Heart right ventricle (tissue), 16 donors: ENCODE data around the gene DCBLD2. TPM values are rescaled to one million over a fixed set of nuclear protein-coding genes. Genes with fewer than 3 reads are reported as not detected.

Experiments used
- ATAC-seq, 8 donors: fragments of 200-7000 bp; cut with Tn5 transposase; one replicate each; pipeline ENCODE4 v1.9.1; 2020; ENCODE audit warnings: mild to moderate bottlenecking in 8 of 8, moderate library complexity in 8 of 8, moderate number of reproducible peaks in 1 of 8
- DNase-seq, 2 donors: peaks; one replicate each; pipeline ENCODE4 v3.0.0-alpha.2; 2020
- H3K27ac ChIP-seq, 10 donors: fragments of 200-600 bp; sonication (generic) in 2 of 10; one replicate each; pipeline versions ENCODE4 v1.5.0 to v1.8.0; 2020 to 2022; ENCODE audit warnings: mild to moderate bottlenecking in 3 of 10
- H3K27me3 ChIP-seq, 7 donors: fragments of 200-600 bp; one replicate each; pipeline ENCODE4 v1.8.0; 2021 to 2022; ENCODE audit warnings: mild to moderate bottlenecking in 2 of 7
- H3K36me3 ChIP-seq, 9 donors: fragments of 200-600 bp; sonication (generic) in 1 of 9; one replicate each; pipeline versions ENCODE4 v1.5.0 to v1.8.0; 2020 to 2022; ENCODE audit warnings: mild to moderate bottlenecking in 2 of 9
- H3K4me1 ChIP-seq, 9 donors: fragments of 200-600 bp; sonication (generic) in 1 of 9; one replicate each; pipeline versions ENCODE4 v1.5.0 to v1.8.0; 2020 to 2022; ENCODE audit warnings: mild to moderate bottlenecking in 4 of 9
- H3K4me3 ChIP-seq, 10 donors: fragments of 200-600 bp; sonication (generic) in 2 of 10; one replicate each; pipeline versions ENCODE4 v1.5.0 to v1.8.0; 2020 to 2022; ENCODE audit warnings: mild to moderate bottlenecking in 7 of 10, moderate library complexity in 2 of 10
- H3K9me3 ChIP-seq, 11 donors: fragments of 200-600 bp in 10 of 11; sonication (generic) in 2 of 11; one replicate each; pipeline versions ENCODE4 v1.5.0 to v1.8.0; 2013 to 2022; ENCODE audit warnings: mild to moderate bottlenecking in 2 of 11, control low read depth in 1 of 11, moderate library complexity in 1 of 11
- WGBS, 2 donors: extraction: QIAGEN DNeasy Blood & Tissue Kit; methylation state at CpG; one replicate each; pipeline ENCODE4 v1.1.7; 2013; ENCODE audit warnings: inconsistent platforms in 1 of 2; 5-methylcytosine and 5-hydroxymethylcytosine counted together
- intact Hi-C, 10 donors: fragments of 100-400 bp; cut with DNase I; formaldehyde crosslinking; loops; one replicate each; pipeline versions ENCODE4 v1.11.1 to v1.14.2; 2022
- polyA plus RNA-seq, 2 donors: library from polyadenylated mRNA; stranded (reverse); fragments of 200-250 nt; gene quantifications; one replicate each; pipeline ENCODE4 v1.2.3, GENCODE V29; 2013
- total RNA-seq, 10 donors: library from RNA; stranded (reverse); fragmentation: NEBNext Ultra II Directional in 3 of 10; extraction: Animal tissue kit (Norgen Biotek cat#: 25700) in 3 of 10; gene quantifications; one replicate each; pipeline versions ENCODE4 v1.2.1 to v1.2.4, GENCODE V29; 2021 to 2023
- TF ChIP-seq, protein P1 (sequence below), 9 donors: fragments of 200-600 bp; sonication (generic) in 2 of 9; IDR thresholded peaks; one replicate each; pipeline versions ENCODE4 v1.5.0 to v1.8.0; 2021 to 2022; ENCODE audit warnings: antibody characterized with exemption in 9 of 9, mild to moderate bottlenecking in 5 of 9, moderate library complexity in 1 of 9
- donor health status: Arrhythmogenic right ventricular cardiomyopathy.
- donor health status: ischemic (EF 13 %, LVEDD 7.1; RV severe dilation, severe dysfunction).
- donor health status: healthy with polysubstance abuse.
- donor health status: DM: no; HTN: yes; CAD: no.
- donor health status: DM: no; HTN: no; CAD: no.
- donor health status: ischemic (EF 25% LVEDD 6.9; RV normal size, moderate dysfunction).
- donor health status: ischemic (EF 25% LVEDD 5.7; RV mildly dilated, moderate dysfunction).
- donor health status: healthy.
- donor health status: DM: yes; HTN: yes; CAD: no.
- donor health status: Ischemic cardiomyopathy.
- donor health status: ischemic (EF 35%, LVEDD 5.7; RV mildly dilated, moderate dysfunction).
- donor health status: nonischemic (EF 11% LVEDD 7.7; RV severe dilation, severe dysfunction).
- donor health status: DM: yes; HTN: yes; CAD: no.
- donor health status: PGD.
- donor health status: ischemic (EF 29% LVEDD 5.4; RV normal size, mild dysfunction).
- donor health status: nonischemic (EF 23%, LVEDD 6.1; RV moderate dilation, normal function).

The DCBLD2 gene
- total and polyA plus RNA-seq, 12 donors: 11.9 to 97.4 (median 40.5) TPM

GRCh38 chr3:98778383-98778782, 123.1 kb downstream of the DCBLD2 start:
- TF ChIP-seq, protein P1, sequence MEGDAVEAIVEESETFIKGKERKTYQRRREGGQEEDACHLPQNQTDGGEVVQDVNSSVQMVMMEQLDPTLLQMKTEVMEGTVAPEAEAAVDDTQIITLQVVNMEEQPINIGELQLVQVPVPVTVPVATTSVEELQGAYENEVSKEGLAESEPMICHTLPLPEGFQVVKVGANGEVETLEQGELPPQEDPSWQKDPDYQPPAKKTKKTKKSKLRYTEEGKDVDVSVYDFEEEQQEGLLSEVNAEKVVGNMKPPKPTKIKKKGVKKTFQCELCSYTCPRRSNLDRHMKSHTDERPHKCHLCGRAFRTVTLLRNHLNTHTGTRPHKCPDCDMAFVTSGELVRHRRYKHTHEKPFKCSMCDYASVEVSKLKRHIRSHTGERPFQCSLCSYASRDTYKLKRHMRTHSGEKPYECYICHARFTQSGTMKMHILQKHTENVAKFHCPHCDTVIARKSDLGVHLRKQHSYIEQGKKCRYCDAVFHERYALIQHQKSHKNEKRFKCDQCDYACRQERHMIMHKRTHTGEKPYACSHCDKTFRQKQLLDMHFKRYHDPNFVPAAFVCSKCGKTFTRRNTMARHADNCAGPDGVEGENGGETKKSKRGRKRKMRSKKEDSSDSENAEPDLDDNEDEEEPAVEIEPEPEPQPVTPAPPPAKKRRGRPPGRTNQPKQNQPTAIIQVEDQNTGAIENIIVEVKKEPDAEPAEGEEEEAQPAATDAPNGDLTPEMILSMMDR (IDR thresholded peaks at IDR 0.05): no peak
- intact Hi-C loops: loop anchor here in 2 of 10 donors (5.0 kb wide), 1 partner anchor 41 kb away; no protein-coding TSS in a partner anchor
- Histone ChIP-seq H3K4me1 (peaks cover 19 to 60% (median 44%) of the 10 kb centered on the region in 9 donors), H3K27me3 (no peaks in the 10 kb centered on the region), H3K27ac (peak overlapping the region in 8 of 10 donors; percentile 7 to 73 (median 48)), H3K9me3 (no peaks in the 10 kb centered on the region), H3K4me3 (no peak overlapping the region), H3K36me3 (peaks cover 0 to 65% (median 4%) of the 10 kb centered on the region in 9 donors)
- peak in 3 of 8 donors; percentile 4 to 8 (median 6) for ATAC-seq
- 84 to 87% methylated on average over 5 of the region's 5 CpGs for WGBS, 2 donors
- DNase-seq: no peak

DNA sequence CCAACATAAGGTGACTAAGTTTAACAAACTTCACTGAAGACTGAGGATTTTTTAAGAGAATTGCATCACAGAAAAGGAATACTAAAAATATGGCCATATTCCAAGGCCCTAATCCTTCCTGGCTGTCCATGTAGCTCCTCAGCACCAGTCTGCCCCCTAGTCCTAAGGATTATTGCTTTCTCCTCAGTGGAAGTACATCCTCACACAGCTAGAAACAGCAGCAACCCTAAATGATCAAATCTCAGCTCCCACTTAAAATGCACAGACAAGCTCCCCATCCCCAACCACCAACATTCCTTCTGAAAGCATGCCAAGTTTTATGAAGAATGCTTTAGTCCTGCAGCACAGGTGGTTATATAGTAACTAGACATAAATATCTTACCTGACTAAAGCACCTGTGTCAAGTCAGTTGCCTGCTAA, 123.7 kb downstream of the DCBLD2 start:
- H3K4me1 ChIP-seq: peaks cover 19 to 61% (median 43%) of the 10 kb centered on the region in 9 donors
- TF ChIP-seq, protein P1 (IDR thresholded peaks at IDR 0.05): peak in 2 of 9 donors; percentile 12 to 15

GRCh38 chr3:98777286-98777685, 124.2 kb downstream of the DCBLD2 start:
- TF ChIP-seq, protein P1 (IDR thresholded peaks at IDR 0.05): no peak
- H3K4me3 ChIP-seq: no peak overlapping the region
- no peaks in the 10 kb centered on the region for H3K9me3 ChIP-seq
- intact Hi-C loops: loop anchor here in 2 of 10 donors (5.0 kb wide), 1 partner anchor 40 kb away; no protein-coding TSS in a partner anchor
- WGBS, 2 donors: 92 to 95% methylated on average over 2 of the region's 2 CpGs
- no peak overlapping the region for H3K27ac ChIP-seq
- H3K27me3 ChIP-seq: no peaks in the 10 kb centered on the region
- no peak for ATAC-seq
- no peak for DNase-seq
- H3K36me3 ChIP-seq: peaks cover 0 to 64% (median 4%) of the 10 kb centered on the region in 9 donors
- H3K4me1 ChIP-seq: peaks cover 19 to 64% (median 43%) of the 10 kb centered on the region in 9 donors

More for the DNA sequence above, 123.7 kb downstream of the DCBLD2 start:
- H3K9me3 ChIP-seq: no peaks in the 10 kb centered on the region
- peaks cover 0 to 65% (median 4%) of the 10 kb centered on the region in 9 donors for H3K36me3 ChIP-seq
- DNase-seq: no peak
- intact Hi-C loops: loop anchor here in 2 of 10 donors (5.0 kb wide), 1 partner anchor 41 kb away; no protein-coding TSS in a partner anchor
- H3K27me3 ChIP-seq: no peaks in the 10 kb centered on the region
- H3K4me3 ChIP-seq: no peak overlapping the region
- ATAC-seq: no peak
- H3K27ac ChIP-seq: peak overlapping the region in 2 of 10 donors; percentile 7 to 73

DNA sequence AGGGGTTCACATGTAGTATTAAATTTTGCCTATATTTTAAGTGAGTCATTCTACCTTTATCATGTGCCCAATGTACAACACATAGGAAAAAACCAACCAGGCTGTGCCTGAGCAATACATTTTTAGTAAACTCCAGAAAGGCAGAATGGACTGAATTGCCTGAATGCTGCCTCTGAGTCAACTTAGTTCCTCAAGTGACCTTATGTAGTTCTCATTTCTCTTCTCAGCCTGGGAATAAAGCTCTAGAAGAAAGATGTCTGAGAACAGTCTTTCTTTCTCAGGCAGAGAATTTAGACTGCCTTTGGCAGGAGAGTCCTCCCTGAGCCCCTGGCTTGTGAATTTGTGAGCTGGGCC, 125.4 kb downstream of the DCBLD2 start:
- H3K4me1 ChIP-seq: peaks cover 19 to 75% (median 43%) of the 10 kb centered on the region in 9 donors

More for the DNA sequence above, 125.4 kb downstream of the DCBLD2 start:
- Histone ChIP-seq H3K27me3 (no peaks in the 10 kb centered on the region), H3K36me3 (peaks cover 0 to 66% (median 4%) of the 10 kb centered on the region in 9 donors), H3K9me3 (no peaks in the 10 kb centered on the region), H3K27ac (peak overlapping the region in 2 of 10 donors; percentile 12 to 21), H3K4me3 (no peak overlapping the region)
- intact Hi-C loops: loop anchor here in 2 of 10 donors (5.0 kb wide), 1 partner anchor 39 kb away; no protein-coding TSS in a partner anchor
- TF ChIP-seq, protein P1 (IDR thresholded peaks at IDR 0.05): no peak
- no peak for ATAC-seq
- DNase-seq: no peak
